HG02610 (cell line): ENCODE data around the gene SUPT20HL2.
"Not testable (repeated sequence)": the region's sequence is repeated elsewhere in the genome, so short reads cannot be mapped to it uniquely, and the experiment has no call there.

Source experiments
- ATAC-seq: cut with Tn5 transposase; IDR thresholded peaks from one replicate; pipeline ENCODE4 v1.9.1; 2021; ENCODE audit warnings: mild to moderate bottlenecking, moderate library complexity; ENCODE audit not compliant: unreplicated experiment

The SUPT20HL2 gene

DNA sequence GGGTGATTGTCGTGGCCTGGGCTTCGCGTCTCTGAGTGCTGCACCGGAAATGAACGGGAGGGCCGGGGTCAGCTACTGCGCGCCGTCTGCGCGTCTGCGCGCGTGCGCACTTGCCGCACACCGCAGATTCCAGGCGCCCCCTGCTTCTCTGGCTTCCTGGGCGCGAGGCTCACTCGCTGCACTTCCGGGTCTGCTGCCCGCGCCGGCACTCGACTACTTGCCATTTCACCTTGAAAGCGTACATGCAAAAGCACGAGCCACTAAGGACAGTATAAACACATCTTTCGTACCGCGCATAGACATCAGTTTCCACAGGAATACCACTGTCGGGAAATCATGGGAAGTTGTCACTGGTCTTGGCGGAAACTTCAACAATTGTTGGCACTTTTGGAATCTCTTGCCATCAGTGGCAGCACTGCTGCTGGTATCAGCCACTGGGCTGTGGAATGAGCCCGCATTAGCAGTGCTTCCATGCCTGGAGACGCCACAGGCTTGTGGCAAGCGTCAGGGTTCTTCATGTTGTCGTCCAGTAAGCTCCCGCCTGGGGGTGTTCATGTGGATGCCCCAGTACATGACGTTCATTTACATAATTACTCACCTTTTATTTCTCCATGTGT lies at the start of gene SUPT20HL2:
Gene SUPT20HL2 (minus strand): TSS at position 51 of the 617 bp plus-strand sequence. CDS start 754 bp downstream, outside the sequence.
- ATAC-seq, result no peak

DNA sequence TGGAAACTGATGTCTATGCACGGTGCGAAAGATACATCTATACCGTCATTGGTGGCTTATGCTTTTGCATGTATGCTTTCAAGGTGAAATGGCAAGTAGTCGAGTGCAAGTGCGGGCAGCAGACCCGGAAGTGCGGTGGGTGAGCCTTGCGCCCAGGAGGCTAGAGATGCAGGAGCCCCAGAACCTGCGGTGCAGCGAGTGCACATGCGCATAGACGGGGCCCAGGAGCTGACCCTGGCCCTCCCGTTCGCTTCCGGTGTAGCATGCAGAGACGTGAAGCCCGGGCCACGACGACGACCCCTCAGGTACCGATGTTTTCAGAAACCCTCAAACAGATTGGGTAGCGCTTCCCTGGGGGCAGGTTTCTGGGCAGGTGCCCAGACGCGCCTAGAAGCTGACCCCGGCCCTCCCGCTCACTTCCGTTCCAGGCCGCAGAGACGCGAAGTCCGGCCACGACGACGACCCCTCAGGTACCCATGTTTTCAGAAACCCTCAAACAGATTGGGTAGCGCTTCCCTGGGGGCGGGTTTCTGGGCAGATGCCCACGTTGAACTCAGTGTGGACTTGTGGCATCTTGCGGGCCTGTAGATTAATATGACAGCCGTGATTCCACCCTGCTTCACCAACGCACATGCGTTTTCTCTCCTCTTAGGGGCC lies 48.3 kb upstream of the SUPT20HL2 start:
- ATAC-seq, result not testable (repeated sequence)

DNA sequence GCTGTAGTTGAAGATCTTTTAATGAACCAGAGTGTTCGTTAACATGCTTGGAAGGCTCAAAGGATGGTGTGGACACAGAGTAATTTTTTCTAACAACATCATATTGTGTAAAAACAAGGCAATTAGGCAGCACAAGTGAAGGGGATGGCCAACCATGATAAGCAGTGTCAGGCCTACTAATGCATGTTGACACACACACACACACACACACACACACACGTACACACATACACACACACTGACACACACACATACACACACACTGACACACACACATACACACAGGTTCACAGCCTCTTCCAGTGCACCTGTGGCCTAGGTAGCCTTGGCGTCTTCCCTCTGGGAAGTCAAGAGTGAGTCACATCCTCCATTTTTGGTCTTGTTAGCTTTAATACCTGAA lies 46.4 kb upstream of the SUPT20HL2 start, which contains the start of gene SUPT20HL1:
Gene SUPT20HL1 (plus strand): TSS at position 368 of the 400 bp plus-strand sequence. CDS start 2,122 bp downstream, outside the sequence.
- ATAC-seq, result no peak

DNA sequence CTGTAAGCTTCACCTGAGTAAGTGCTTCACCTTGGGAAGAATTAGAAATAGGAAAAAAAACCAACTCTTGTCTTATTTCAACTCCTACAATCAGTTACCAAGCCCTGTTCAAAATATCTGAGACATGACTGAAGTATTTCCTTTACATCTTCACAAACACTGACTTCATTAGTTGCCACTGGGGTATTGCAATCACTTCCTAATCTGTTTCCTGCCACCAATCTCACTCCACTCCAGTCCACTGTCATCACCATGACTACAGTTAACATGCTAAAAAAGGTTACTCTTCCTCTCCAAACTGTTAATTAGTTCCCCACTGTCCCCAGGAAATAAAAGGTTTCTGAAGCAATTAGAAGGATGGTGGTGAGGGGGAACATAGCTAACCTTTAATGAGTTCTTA lies 43.2 kb upstream of the SUPT20HL2 start:
- no peak for ATAC-seq

DNA sequence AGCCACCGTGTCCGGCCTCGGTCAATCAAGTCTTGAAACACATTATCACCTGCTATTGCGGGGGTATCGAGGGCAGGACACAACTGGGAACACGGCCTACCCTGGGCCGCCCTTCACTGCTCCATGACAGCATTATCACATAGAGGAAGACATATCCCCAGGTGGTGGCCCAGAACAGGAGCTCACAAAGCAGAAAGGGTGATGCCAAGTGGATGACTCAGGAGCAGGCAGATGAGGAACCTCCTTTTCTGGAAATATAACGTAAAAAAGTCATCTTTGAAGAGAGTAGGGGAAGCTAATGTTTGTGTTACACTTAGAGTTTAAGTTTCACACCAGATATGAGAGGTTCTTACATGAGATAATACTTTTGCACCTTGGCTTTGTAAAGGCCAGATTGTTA lies 41.2 kb upstream of the SUPT20HL2 start:
- ATAC-seq, result no peak

DNA sequence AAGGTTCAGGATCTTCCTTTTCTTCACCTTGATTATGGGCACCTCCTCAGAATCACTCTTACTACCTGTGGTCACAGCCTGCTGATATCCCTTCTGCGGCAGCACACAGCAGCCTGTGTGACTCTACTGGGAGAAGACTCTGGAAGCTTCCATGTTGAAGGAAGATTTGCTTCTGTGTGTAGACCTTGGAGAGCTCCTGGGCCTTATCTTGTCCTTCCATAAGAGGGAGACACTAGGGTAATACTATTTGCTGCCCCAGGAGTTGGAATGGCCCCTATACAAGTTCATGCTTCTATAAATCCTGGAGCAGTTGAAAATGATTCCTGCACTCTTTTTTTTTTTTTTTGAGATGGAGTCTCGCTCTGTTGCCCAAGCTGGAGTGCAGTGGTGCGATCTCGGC lies 36.3 kb upstream of the SUPT20HL2 start:
- no peak for ATAC-seq

DNA sequence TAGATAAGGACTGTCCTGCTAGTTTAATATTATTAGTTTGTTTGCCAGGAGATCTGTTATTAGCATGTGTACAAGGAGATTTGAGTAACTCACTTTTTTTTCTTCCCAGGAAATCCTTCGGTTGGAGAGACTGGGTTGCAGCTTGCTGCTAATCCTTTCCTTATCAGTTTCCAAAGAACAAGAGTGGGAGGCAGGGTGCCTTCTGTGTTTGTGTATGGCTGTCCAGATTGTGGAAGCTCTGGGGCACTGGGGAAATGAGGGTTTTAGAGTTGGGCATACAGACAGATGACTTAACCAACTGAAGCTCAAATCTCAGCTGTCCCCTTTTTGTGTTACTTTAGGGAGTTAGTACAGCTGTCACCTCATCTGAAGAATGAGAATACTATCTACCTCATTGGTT lies 34.0 kb upstream of the SUPT20HL2 start:
- ATAC-seq, result no peak

DNA sequence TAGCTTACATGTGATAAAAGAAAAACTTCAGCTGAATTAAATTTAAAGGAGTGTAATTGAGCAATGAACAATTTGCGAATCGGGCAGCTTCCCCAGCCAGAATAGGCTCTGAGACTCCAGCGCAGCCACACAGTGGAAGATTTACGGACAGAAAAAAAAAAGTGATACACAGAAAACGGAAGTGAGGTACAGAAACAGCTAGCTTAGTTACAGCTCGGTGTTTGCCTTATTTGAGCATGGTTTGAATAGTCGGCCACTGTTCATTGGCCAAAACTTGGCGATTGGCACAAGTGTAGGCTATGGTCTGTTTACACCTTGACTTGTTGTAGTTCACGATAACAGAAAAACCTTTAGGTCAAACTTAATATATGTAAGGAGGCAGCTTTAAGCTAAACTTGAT lies 29.9 kb upstream of the SUPT20HL2 start:
- peak; percentile 72 for ATAC-seq

DNA sequence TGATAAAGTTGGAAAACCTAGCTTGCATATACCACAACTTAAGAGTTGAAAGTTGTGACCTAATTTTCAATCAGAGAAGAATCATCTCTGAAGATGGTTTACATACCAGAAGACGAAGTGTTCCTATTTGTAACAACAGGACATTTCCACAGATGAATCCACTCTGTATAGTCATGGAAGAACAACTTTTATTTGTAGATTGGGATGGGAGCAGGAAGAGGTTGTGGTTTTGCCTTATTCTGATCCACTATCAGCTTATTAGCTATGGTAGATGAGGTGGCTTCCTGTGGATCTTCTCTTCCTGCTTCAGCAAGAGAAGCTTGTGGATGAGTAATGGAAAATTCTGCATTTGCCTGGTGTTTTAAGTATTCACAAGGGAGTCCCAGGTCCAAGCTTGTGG lies 27.9 kb upstream of the SUPT20HL2 start:
- no peak for ATAC-seq

DNA sequence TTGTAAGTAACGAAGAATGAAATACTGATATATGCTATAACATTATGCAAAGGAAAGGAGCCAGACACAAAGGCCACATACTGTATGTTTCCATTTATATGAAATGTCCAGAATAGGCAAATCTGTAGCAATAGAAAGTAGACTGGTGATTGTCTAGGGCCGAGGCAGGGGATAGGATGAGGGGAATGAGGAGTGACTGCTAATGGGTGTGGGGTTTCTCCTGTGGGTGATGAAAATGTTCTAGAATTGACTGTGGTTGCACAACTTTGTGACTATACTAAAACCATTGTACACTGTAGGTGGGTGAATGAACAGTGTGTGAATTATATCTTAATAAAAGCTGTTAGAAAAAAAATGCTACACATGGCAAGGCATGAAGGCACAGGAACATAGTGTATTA lies 26.6 kb upstream of the SUPT20HL2 start:
- ATAC-seq, result no peak

DNA sequence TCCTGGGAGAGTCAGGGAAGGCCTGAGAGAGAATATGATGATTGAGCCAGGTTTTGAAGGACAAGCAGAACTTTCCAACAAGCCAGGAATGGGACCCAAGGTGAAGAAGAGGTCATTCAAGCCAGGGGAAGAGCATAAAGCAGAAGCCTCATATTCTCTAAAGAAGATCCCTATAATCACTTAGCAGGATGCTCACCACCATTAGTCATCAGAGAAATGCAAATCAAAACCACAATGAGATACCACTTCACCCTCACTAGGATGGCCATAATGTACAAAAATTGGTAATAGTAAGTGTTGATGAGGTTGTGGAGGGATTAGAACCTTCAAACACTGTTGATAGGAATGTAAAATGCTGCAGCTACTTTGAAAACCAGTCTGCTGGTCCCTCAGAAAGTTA lies 26.0 kb upstream of the SUPT20HL2 start:
- ATAC-seq, result no peak

DNA sequence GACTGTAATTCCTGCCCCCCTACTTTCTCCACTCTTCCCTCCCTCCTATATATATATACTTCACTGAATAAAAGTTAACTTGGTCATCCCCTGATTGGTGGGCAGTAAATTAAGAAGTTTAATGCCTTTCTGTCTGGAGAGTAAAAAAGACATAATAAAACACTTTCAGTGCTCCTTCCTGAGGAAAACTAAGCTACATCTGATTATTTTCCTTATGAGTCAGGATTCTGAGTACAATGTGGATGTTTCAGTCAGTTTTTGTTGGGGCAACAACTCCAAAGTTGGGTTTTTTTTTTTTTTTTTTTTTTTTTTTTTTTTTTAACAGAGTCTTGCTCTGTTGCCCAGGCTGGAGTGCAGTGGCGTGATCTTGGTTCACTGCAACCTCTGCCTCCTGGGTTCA lies 22.0 kb upstream of the SUPT20HL2 start:
- ATAC-seq, result no peak

DNA sequence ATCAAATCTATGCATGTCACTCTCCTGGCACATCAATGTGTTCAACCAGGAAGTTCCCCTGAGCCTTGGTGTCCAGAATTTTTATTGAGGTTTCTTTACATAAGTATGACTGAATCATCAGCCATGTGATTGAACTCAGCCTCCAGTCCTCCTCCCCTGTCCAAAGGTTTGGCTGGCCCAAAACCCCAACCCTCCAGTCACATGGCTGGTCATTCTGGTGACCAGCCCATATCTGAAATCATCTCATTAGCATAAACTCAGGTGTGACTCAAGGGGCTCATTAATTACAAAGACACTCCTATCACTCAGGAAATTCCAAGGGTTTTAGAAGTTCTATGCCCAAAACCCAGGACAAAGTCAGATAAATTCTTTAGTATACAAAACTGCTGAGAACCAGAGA lies 20.6 kb upstream of the SUPT20HL2 start:
- no peak for ATAC-seq

DNA sequence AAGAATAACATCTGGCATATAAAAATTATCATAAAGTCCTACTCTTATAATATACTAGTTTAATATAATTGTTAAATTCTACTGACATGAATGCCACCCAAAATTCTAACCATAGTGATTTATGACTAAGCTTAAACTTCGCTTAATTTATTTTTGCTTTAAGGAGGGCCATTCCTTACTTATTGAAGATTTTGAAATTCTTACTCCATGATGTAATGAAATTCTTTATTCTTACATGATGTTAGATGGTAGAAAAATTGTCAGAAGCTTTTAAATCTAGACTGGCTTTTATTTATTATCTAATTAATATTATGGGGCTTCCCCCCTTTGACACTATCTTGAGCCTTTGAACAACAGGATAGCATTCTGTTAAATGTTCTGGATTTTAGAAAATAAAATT lies 19.5 kb upstream of the SUPT20HL2 start:
- ATAC-seq, result no peak

DNA sequence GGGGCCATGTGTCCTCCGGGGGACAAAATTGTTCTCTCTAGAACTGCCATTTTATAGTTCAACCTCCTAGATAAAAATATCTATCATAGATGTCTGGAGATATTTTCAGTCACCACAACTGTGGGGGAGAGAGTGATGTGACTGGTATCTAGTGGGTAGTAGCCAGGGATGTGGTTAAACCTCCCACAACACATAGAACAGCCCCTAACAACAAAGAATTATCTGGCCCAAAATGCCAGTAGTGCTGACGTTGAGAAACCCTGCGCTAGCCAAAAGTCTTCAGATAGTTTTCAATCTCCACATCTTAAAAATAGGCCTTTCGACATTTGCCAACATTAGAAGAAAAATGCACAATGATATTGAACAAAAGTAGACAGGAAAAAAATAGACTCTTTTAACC lies 19.0 kb upstream of the SUPT20HL2 start:
- no peak for ATAC-seq

DNA sequence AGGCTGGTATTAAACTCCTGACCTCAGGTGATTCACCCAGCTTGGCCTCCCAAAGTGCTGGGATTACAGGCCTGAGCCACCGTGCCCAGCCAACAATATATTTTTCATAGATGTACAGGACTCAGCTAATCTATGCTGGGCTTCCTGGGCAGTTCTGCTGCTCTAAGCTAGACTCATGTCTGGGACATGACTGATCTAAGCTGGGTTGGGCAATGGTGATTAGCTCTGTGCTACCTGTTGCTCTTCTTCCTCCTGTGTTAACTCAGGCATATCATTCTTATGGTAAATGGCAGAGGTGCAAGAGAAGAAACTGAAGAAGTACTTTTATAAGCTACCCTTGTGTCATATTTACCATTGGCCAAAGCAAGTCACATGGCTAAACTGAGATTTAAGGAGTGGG lies 11.4 kb upstream of the SUPT20HL2 start:
- no peak for ATAC-seq

DNA sequence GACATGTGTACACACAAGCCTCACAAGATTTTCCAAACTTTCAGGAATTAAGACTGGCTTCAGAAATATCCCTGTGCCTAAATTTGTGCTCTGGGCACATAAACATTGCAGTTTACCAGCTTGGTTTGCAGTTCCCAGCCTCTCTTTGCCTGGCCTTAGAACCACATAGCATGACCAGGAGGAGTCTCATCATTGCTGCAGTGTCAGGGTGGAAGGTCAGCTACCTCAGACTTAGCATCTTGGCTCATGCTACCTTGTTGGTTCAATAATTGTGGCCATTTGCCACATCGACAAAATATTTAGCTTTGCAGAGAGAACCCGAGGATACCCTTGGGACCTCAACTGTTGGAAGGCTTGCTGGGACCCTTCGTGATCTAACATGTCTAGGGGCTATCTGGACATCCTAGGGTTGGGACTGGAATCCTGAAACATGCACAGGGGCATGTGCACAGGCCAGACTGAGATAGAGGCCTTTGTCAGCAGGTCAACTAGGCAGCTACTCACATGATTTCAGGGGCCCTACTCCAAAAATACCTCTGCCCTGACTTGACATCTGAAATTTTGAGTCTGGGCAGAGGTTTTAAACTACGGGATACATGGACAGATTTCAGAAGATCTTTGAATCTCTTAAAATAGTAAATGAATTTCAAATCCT lies 8.0 kb upstream of the SUPT20HL2 start:
- ATAC-seq, result no peak

DNA sequence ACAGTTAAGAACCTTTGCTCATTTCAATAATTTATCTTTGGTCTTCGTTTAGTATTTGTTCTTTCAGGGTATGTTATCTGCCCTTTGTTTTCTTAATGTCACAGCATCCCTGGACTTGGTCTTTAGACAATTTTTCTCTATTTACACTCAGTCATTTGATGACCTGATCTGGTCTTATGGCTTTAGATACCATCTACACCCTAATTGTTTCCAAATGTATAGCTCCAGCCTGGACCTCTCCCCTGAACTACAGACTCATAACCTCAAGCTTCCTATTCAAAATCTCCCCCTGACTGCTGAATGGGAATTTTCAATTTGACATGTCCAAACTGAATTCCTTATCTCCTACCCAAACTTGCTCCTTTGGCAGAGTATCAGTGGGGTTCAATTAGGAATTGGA lies 3.7 kb upstream of the SUPT20HL2 start:
- ATAC-seq, result no peak

DNA sequence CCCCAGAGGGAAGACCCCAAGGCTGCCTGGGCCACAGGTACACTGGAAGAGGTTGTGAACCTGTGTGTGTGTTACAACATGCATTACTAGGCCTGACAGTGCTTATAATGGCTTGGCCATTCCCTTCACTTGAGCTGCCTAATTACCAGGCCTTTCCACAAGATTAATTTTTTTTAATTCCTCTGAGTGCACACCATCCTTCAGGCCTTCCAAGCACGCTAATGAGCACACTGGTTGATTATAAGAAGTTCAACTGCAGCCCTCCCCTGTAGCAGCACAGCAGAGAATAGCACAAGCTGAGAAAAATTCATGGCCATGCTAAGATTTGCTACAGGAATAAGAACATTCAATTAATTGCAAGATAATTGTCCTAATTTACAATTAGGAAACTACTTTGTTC lies 2.2 kb upstream of the SUPT20HL2 start:
- ATAC-seq, result no peak

DNA sequence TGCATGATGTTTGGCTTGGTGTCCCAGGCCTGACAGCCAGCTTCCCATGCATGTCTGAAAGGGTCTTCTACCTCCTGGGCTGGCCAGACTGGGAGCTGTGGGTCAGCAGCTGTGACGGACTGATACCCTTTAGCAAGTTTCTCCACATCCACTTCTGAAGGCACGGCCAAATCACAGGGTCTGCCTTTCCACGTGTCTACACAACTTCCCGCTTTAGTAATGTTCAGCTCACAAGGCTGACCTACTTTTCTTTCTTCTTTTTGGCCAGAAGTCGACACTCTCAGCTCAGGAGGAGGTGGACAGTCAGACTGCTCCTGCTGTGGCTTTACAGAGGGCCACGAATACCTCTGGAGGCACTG lies 1.6 kb downstream of the SUPT20HL2 start:
- not testable (repeated sequence) for ATAC-seq

DNA sequence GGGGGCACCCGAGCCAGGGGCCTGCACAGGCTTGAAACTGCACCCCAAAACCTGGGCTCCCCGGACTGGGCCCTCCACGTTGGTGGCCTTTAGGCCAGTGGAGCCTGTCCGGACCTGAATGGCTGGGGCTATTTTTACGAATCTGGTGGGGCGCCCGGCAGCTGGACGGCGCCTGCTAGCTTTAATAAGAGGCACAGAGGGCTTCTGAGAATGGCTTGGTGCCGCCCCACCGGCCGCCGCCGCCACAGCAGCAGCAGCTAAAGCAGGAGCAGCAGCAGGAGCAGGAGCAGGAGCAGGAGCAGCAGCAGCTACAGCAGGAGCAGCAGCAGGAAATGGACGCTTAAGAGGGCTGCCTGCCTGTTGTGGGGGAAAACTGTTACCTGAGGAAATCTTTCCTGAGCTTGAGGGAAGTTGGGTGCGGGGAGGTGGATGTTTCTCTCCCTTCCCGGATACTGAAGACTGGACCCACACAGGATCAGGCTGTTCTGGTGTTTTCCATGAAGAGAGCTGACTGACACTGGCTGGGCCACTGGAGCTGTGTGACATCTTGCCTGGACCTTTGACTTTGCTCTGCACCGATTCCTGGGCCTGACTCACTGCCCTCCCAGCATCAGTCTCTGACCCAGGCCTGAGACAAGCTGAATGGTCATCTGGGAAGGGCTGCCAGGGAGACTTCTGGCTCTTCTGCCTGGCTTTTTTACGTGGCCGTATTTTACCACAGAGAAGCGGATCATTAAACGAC lies 2.2 kb downstream of the SUPT20HL2 start:
- not testable (repeated sequence) for ATAC-seq

DNA sequence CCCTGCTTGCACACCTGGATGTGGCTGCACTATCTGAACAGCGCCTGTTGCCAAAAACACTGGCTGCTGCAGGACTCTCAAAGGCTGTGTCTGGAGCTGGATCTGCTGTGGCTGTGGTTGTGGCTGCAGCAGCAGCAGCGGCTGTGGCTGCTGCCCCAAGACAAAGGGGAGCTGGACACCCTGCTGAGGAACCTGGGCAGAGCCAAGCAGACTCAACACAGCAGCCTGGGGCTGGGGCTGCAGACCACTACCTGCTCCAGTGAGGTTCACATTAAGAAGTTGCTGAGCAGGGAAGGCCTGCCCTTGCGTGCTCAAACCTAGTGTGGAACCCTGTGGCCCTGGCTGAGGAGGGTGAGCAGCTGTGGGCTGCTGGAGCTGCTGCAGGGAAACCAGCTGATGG lies 3.0 kb downstream of the SUPT20HL2 start:
- ATAC-seq, result not testable (repeated sequence)
